WERI-Rb-1 (cell line): ENCODE measurements around the gene YTHDF2.

Experiments used
- DNase-seq: peaks from one replicate; pipeline ENCODE4 v3.0.0-alpha.2; 2020
- H3K27ac ChIP-seq: fragments of 250-450 bp; sonication (Bioruptor Pico); 2 replicates; pipeline ENCODE4 v1.5.1; 2020; ENCODE audit warnings: mild to moderate bottlenecking, moderate library complexity
- H3K27me3 ChIP-seq: fragments of 250-450 bp; sonication (Bioruptor Pico); 2 replicates; pipeline ENCODE4 v1.5.1; 2021; ENCODE audit warnings: mild to moderate bottlenecking, low read depth, moderate library complexity; ENCODE audit not compliant: insufficient read depth, severe bottlenecking
- H3K36me3 ChIP-seq: fragments of 250-450 bp; sonication (Bioruptor Pico); 2 replicates; pipeline ENCODE4 v1.5.1; 2020; ENCODE audit warnings: mild to moderate bottlenecking, moderate library complexity
- H3K4me3 ChIP-seq: 2 replicates; pipeline ENCODE4 v1.5.1; 2011; ENCODE audit warnings: low read depth, mild to moderate bottlenecking, control low read depth, low read length
- H3K9me3 ChIP-seq: fragments of 250-450 bp; sonication (Bioruptor Pico); 2 replicates; pipeline ENCODE4 v1.5.1; 2021; ENCODE audit warnings: mild to moderate bottlenecking, moderate library complexity; ENCODE audit not compliant: severe bottlenecking
- CTCF ChIP-seq: IDR thresholded peaks from 2 replicates; pipeline ENCODE4 v1.5.1; 2011; ENCODE audit warnings: low read depth, mild to moderate bottlenecking, control low read depth, inconsistent platforms, low read length

Gene YTHDF2

GRCh38 chr1:28811766-28812668, 75.3 kb downstream of the YTHDF2 start, which contains the start of gene OPRD1:
Gene OPRD1, plus strand, starts transcription at chr1:28812170. Its CDS starts 214 bp downstream, at chr1:28812384.
- DNase-seq = no peak
- H3K4me3 ChIP-seq = no peak within 1 kb of the TSS

GRCh38 chr1:28812669-28813468, 76.1 kb downstream of the YTHDF2 start:
- H3K27me3 ChIP-seq = no peaks in the 10 kb centered on the region
- H3K36me3 ChIP-seq = no peaks in the 10 kb centered on the region
- H3K9me3 ChIP-seq = peaks cover 4% of the 10 kb centered on the region
- DNase-seq = no peak
- no peak overlapping the region for H3K4me3 ChIP-seq
- no peak overlapping the region for H3K27ac ChIP-seq
- no peak for TF ChIP-seq CTCF

More at GRCh38 chr1:28811766-28812668, 75.3 kb downstream of the YTHDF2 start, which contains the start of gene OPRD1:
- no peaks in the 10 kb centered on the region for H3K36me3 ChIP-seq
- TF ChIP-seq CTCF = no peak
- H3K27me3 ChIP-seq = no peaks in the 10 kb centered on the region
- peaks cover 4% of the 10 kb centered on the region for H3K9me3 ChIP-seq
- H3K27ac ChIP-seq = no peak within 1 kb of the TSS

- no peak overlapping the region for H3K27ac ChIP-seq
- H3K9me3 ChIP-seq = peaks cover 4% of the 10 kb centered on the region
- no peaks in the 10 kb centered on the region for H3K27me3 ChIP-seq
- no peak for TF ChIP-seq CTCF
- DNase-seq = no peak
- H3K36me3 ChIP-seq = no peaks in the 10 kb centered on the region
- no peak overlapping the region for H3K4me3 ChIP-seq
These were observed 77.3 kb downstream of the YTHDF2 start for GRCh38 chr1:28813931-28814465.

GRCh38 chr1:28815533-28816185, 78.9 kb downstream of the YTHDF2 start:
- peak; percentile 40 for DNase-seq
- Histone ChIP-seq H3K9me3 (peaks cover 4% of the 10 kb centered on the region), H3K4me3 (no peak overlapping the region), H3K27me3 (no peaks in the 10 kb centered on the region), H3K36me3 (no peaks in the 10 kb centered on the region), H3K27ac (no peak overlapping the region)
- TF ChIP-seq CTCF = no peak

GRCh38 chr1:28817133-28817532, 80.4 kb downstream of the YTHDF2 start:
- peak; percentile 40 for DNase-seq
- Histone ChIP-seq H3K9me3 (peaks cover 4% of the 10 kb centered on the region), H3K36me3 (no peaks in the 10 kb centered on the region), H3K27ac (no peak overlapping the region), H3K4me3 (no peak overlapping the region), H3K27me3 (no peaks in the 10 kb centered on the region)
- no peak for TF ChIP-seq CTCF
